DLD1 (cell line): ENCODE results near the gene RASL12.
"Not testable (repeated sequence)": the region's sequence is repeated elsewhere in the genome, so short reads cannot be mapped to it uniquely, and the experiment has no call there.

Experiments used
- in situ Hi-C: cut with HindIII; loops from 2 replicates; pipeline ENCODE4 v1.10.0; 2017; ENCODE audit warnings: low sequenced_read_pairs

The RASL12 gene

GRCh38 chr15:65033659-65034269 lies 34.0 kb downstream of the RASL12 start:
- in situ Hi-C loops: no loop called here

- in situ Hi-C loops: no loop called here
These were observed 34.8 kb downstream of the RASL12 start for GRCh38 chr15:65032801-65033537.

- in situ Hi-C loops: no loop called here
These were observed 38.0 kb downstream of the RASL12 start for GRCh38 chr15:65029736-65030208.

GRCh38 chr15:65028921-65029735 lies 38.7 kb downstream of the RASL12 start, which contains the start of gene MTFMT:
Gene MTFMT (minus strand): TSS chr15:65029639. CDS start chr15:65029613, 26 bp downstream.
- in situ Hi-C loops: no loop called here

GRCh38 chr15:65028338-65028737 lies 39.5 kb downstream of the RASL12 start:
- in situ Hi-C loops: no loop called here

GRCh38 chr15:65027593-65027992 lies 40.2 kb downstream of the RASL12 start:
- in situ Hi-C loops: no loop called here

GRCh38 chr15:65026756-65027155 lies 41.0 kb downstream of the RASL12 start:
- in situ Hi-C loops: no loop called here

DNA sequence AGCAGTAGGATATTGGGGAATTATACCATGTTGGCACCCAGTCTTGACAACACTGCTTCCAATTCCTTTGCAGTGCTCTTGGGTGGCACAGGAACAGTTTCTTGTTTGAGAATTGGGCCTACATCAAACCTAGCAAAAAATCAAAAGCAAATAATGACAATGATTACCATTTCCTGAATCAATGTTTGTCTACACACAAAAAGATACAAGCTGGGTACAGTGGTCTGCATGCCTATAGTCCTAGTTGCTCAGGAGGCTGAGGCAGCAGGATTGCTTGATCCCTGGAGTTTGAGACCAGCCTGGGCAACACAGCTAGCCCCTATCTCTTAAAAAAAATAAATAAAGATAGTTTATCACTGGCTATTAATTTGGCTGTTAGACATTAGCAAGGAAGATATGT lies 46.3 kb downstream of the RASL12 start:
- in situ Hi-C loops: no loop called here

DNA sequence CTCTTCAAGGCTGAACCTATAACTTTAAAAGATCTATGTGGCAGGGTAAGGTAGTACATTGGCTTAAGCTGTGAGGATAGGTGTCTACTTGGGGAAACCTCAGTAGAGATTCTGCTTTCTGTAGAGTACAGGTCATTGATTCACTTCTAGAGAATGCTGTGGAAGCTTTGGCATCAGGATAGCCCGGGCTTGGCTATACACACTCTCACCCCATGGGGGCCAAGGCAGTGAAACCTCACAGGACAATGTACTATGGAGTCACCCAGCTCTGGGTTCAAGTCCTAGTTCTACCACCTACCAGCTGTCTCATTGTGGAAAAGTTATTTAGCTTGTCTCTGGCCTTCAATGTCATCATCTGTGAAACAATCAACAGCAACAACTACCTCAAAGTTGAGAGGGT lies 47.4 kb downstream of the RASL12 start:
- in situ Hi-C loops: no loop called here

- in situ Hi-C loops: not testable (repeated sequence)
These were observed 56.6 kb downstream of the RASL12 start for GRCh38 chr15:65011198-65011597.

DNA sequence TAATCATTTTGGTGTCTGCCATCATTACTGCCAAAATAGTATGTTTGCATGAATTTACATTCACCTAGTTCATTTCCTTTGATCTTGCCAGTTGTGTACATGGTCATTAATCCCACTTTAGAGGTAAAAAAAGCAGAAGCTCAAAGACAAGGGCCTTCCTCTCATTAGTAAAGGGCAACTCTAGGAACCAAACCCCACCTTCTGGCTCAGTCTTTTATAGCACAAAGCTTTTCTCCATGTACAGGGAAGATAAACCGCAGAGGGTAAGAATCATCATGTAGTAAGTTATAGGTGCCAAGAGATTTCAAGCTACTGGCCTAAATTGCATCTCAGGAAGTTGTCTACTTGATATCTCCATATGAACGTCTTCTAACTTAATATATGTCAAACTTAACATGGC lies 58.8 kb downstream of the RASL12 start:
- in situ Hi-C loops: no loop called here

DNA sequence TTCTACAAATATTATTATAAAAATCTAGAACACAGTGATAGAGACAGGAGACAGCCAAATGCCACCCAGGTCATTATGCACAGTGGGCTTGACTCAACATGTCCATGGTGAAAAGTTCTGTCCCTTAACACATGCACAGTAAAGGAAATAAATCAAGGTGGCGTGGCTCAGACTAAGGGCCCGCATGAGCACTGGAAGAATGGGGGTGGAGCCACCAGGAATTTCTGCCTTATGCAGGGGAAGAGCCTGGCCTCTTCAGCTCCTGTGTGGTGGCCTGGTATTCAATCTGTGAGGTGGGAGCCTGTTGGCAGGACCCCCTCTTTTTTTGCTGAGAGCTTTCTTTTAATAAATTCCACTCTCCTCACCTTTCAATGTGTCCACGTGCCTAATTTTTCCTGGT lies 60.9 kb downstream of the RASL12 start:
- in situ Hi-C loops: no loop called here

DNA sequence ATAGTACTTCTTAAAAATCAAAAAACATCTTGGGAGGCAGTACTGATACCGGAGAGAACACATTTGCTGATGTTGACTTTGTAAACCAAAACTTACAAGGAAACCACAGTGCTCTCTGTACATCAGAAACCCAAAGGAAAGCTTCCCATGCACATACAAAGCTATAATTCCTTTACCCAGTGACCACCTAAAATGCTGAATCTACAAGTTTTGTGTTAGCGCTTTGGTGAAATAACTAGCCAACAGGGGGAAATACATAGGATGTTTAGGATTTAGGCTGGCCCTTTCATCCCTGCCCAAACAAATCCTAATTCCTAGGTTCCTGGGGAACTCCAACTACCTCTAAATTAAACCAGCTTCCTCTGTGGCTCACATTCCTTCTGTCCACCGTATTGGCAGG lies 62.8 kb downstream of the RASL12 start:
- in situ Hi-C loops: no loop called here
